K562 (cell line): ENCODE data around the gene CYB5R4. TPM values are rescaled to one million over a fixed set of nuclear protein-coding genes. Genes with fewer than 3 reads are reported as not detected.

Source experiments
- FOSL1 ChIP-seq: fragments of 200-800 bp; sonication (Bioruptor generic); conservative IDR thresholded peaks from 2 replicates; pipeline ENCODE4 v1.6.1; 2016; ENCODE audit warnings: missing genetic modification characterization, missing compliant biosample characterization
- HMBOX1 ChIP-seq: sonication (generic); IDR thresholded peaks from 2 replicates; pipeline ENCODE4 v1.6.1; 2016
- MGA ChIP-seq: fragments of 450-650 bp; IDR thresholded peaks from 2 replicates; pipeline ENCODE4 v1.6.1; 2016; ENCODE audit warnings: mild to moderate bottlenecking, moderate library complexity
- RERE ChIP-seq: sonication (generic); formaldehyde crosslinking; IDR thresholded peaks from 2 replicates; pipeline ENCODE4 v1.8.0; 2023; ENCODE audit warnings: missing genetic modification reagents, mild to moderate bottlenecking, borderline replicate concordance
- ZNF518B ChIP-seq: fragments of 250-450 bp; sonication (Bioruptor Pico); IDR thresholded peaks from 2 replicates; pipeline ENCODE4 v1.5.0; 2021; ENCODE audit warnings: mild to moderate bottlenecking, moderate library complexity
- polyA plus RNA-seq, 8 experiments: library from polyadenylated mRNA; depleted of rRNA in 4 of 8; stranded (reverse) in 5 of 8; unstranded in 3 of 8; fragments of >200 nt; fragmentation: Nextera tagmentation in 2 of 8; fragmentation: Illumina TruSeq in 1 of 8; extraction: Ambion mirVana in 2 of 8; extraction: Trizol in 1 of 8; gene quantifications; 2 replicates each; pipeline versions ENCODE4 v1.2.1 to v1.2.3, GENCODE V29; 2011 to 2014; ENCODE audit warnings: inconsistent platforms in 1 of 8, missing spikeins in 1 of 8
- total RNA-seq, 7 experiments: library from RNA; depleted of rRNA in 6 of 7; stranded (reverse); fragments of >200 nt in 6 of 7; fragmentation: Illumina TruSeq in 2 of 7; extraction: Trizol in 2 of 7; gene quantifications; 2 replicates each; pipeline versions ENCODE4 v1.2.1 to v1.2.3, GENCODE V29; 2011 to 2021; ENCODE audit warnings: low replicate concordance in 1 of 7

The CYB5R4 gene
- total and polyA plus RNA-seq, 9 of the 15 experiments (the other 6 are each of a cell fraction or from before 2014, with no cell fraction given), result 5.9 to 23.1 (median 19.0) TPM

GRCh38 chr6:83958241-83958685 lies 98.8 kb downstream of the CYB5R4 start (continued):
- TF ChIP-seq MGA (peak; percentile 59), HMBOX1 (peak; percentile 83), FOSL1 (tag) (peak; percentile 84), ZNF518B (no peak), RERE (CRISPR knock-in tag) (no peak)
